Hepatocyte (in vitro differentiated cells): ENCODE data around the gene TBC1D9.

Experiments used
- CTCF ChIP-seq: fragments of 200-600 bp; sonication (generic); IDR thresholded peaks from 2 replicates; pipeline ENCODE4 v1.5.1; 2016; ENCODE audit warnings: antibody characterized with exemption, mild to moderate bottlenecking; ENCODE audit not compliant: poor library complexity
- EZH2 ChIP-seq: fragments of 200-600 bp; sonication (generic); IDR thresholded peaks from 2 replicates; pipeline ENCODE4 v1.6.1; 2016; ENCODE audit warnings: antibody characterized with exemption, mild to moderate bottlenecking, borderline replicate concordance

GRCh38 chr4:140704392-140704960, 51.7 kb downstream of the TBC1D9 start:
- no peak for TF ChIP-seq CTCF
- no peak for TF ChIP-seq EZH2
